Body of pancreas (tissue), 4 donors: Measurements from ENCODE around the gene GTF2H1. TPM values are rescaled to one million over a fixed set of nuclear protein-coding genes. Genes with fewer than 3 reads are reported as not detected.
"Not testable (repeated sequence)": the region's sequence is repeated elsewhere in the genome, so short reads cannot be mapped to it uniquely, and the experiment has no call there.

Experiments used
- ATAC-seq: fragments of 150-250 bp; one replicate; pipeline ENCODE4 v1.9.1; 2016
- DNase-seq, 4 donors: peaks; one replicate each; pipeline ENCODE4 v3.0.0-alpha.2; 2019
- H3K27ac ChIP-seq, 4 donors: fragments of 200-600 bp; sonication (generic); 1 replicate in 3 of 4; 2 replicates in 1 of 4; pipeline versions ENCODE4 v1.5.1 to v1.6.1; 2016 to 2019; ENCODE audit warnings: mild to moderate bottlenecking in 1 of 4, mixed read lengths in 1 of 4, moderate library complexity in 1 of 4
- H3K27me3 ChIP-seq, 2 donors: fragments of 200-600 bp; sonication (generic); one replicate each; pipeline ENCODE4 v1.6.0; 2016; ENCODE audit warnings: mild to moderate bottlenecking in 1 of 2
- H3K36me3 ChIP-seq, 2 donors: fragments of 200-600 bp; sonication (generic); replicated peaks in 1 of 2; 2 replicates each; pipeline ENCODE4 v1.5.1; 2016; ENCODE audit warnings: low read depth in 2 of 2; ENCODE audit not compliant: insufficient read depth in 1 of 2
- H3K4me1 ChIP-seq: fragments of 200-600 bp; sonication (generic); one replicate; pipeline ENCODE4 v1.6.0; 2016
- H3K4me3 ChIP-seq, 2 donors: fragments of 200-600 bp; sonication (generic); 1 replicate in 1 of 2; 2 replicates in 1 of 2; pipeline ENCODE4 v1.5.1; 2016 to 2019
- H3K9me3 ChIP-seq, 3 donors: fragments of 200-600 bp; sonication (generic); 1 replicate in 2 of 3; 2 replicates in 1 of 3; pipeline ENCODE4 v1.5.1; 2016
- CTCF ChIP-seq, 7 experiments: fragments of 450-650 bp in 4 of 7; fragments of 200-600 bp in 3 of 7; sonication (generic) in 3 of 7; IDR thresholded peaks; one replicate each; pipeline ENCODE4 v1.5.1; 2016 to 2019; ENCODE audit warnings: antibody characterized with exemption in 7 of 7
- POLR2A ChIP-seq, 3 donors: fragments of 450-650 bp; IDR thresholded peaks; one replicate each; pipeline ENCODE4 v1.6.1; 2016; ENCODE audit warnings: antibody characterized with exemption in 3 of 3, mild to moderate bottlenecking in 2 of 3
- WGBS, 2 donors: methylation state at CpG; one replicate each; pipeline ENCODE4 v1.1.5; 2017; 5-methylcytosine and 5-hydroxymethylcytosine counted together
- intact Hi-C: fragments of 100-400 bp; cut with DNase I; formaldehyde crosslinking; loops from one replicate; pipeline ENCODE4 v1.15.1; 2023
- total RNA-seq, 2 donors: library from RNA; depleted of rRNA; stranded (reverse); fragments of >200 nt; gene quantifications; one replicate each; pipeline ENCODE4 v1.1.0, GENCODE V29; 2016

GTF2H1 gene
- total RNA-seq, 2 donors from 2014 or later = 26.5 to 48.5 TPM

DNA sequence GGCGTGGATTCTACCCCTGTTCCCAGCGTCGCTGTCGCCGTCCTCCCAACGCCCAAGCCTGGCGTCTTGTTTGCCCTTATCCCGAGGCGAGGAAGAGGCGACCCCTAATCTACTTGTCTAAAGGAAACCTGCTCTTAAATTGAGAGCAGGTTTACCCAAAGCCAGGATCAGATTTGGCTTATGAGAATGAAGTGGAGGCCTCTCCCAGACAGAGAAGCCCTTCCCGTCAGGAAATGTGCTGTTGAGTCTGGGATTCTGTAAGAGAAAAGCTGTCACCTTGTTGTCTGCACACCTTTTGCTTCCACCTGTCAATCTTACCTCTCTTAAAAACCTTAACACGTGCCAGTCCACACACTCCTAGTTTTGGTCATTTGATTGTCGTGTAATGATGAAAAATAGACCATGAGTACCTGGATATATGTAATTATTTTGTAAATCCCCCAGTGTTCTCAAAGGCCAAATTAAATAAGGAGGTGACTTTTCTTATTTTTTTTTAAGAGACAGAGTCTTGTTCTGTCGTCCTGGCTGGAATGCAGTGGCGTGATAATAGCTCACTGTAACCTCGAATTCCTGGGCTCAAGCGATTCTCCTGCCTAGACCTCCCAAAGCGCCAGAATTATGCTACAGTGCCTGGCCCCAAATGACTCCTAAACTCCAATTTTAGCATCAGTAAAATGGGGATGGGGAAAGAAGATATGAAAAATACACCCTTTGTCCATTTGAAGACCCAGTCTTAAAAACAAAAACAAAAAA, 627 bp downstream of the GTF2H1 start:
- no peak for TF ChIP-seq CTCF (IDR thresholded peaks at IDR 0.05)
- TF ChIP-seq POLR2A (IDR thresholded peaks at IDR 0.05) = no peak
- H3K36me3 ChIP-seq = peaks cover 0 to 2% of the 10 kb centered on the region in 2 donors
- H3K9me3 ChIP-seq = no peaks in the 10 kb centered on the region
- intact Hi-C loops = loop anchor here (10.0 kb wide), 1 partner anchor 72 kb away; the partner anchor contains the start of gene LDHA
- H3K4me3 ChIP-seq = peak overlapping the region; percentile 58 to 72
- no peak for ATAC-seq
- H3K27ac ChIP-seq = peak overlapping the region; percentile 94 to 99 (median 98)
- no peaks in the 10 kb centered on the region for H3K27me3 ChIP-seq
- H3K4me1 ChIP-seq = peaks cover 39% of the 10 kb centered on the region
- 7 to 12% methylated on average over 12 to 18 of the region's 18 CpGs for WGBS, 2 donors
- DNase-seq = no peak

- not testable (repeated sequence) for DNase-seq, H3K27me3 ChIP-seq, H3K27ac ChIP-seq, H3K9me3 ChIP-seq, ATAC-seq, H3K4me3 ChIP-seq, H3K36me3 ChIP-seq
- peaks cover 39% of the 10 kb centered on the region for H3K4me1 ChIP-seq
- 90 to 91% methylated on average over 11 of the region's 11 CpGs for WGBS, 2 donors
- intact Hi-C loops = loop anchor here (10.0 kb wide), 1 partner anchor 71 kb away; the partner anchor contains the start of gene LDHA
Observed at GRCh38 chr11:18323881-18324280, 1.5 kb downstream of the GTF2H1 start.

GRCh38 chr11:18324381-18324780, 2.0 kb downstream of the GTF2H1 start:
- no peaks in the 10 kb centered on the region for H3K9me3 ChIP-seq
- no peak for ATAC-seq
- no peak for DNase-seq
- peaks cover 39% of the 10 kb centered on the region for H3K4me1 ChIP-seq
- peaks cover 0 to 5% of the 10 kb centered on the region in 2 donors for H3K36me3 ChIP-seq
- no peak overlapping the region for H3K27ac ChIP-seq
- H3K4me3 ChIP-seq = no peak overlapping the region
- WGBS, 2 donors = 76 to 81% methylated on average over 1 of the region's 1 CpG
- no peaks in the 10 kb centered on the region for H3K27me3 ChIP-seq
- intact Hi-C loops = loop anchor here (10.0 kb wide), 1 partner anchor 70 kb away; the partner anchor contains the start of gene LDHA
- TF ChIP-seq POLR2A (IDR thresholded peaks at IDR 0.05) (no peak), CTCF (IDR thresholded peaks at IDR 0.05) (no peak)

- Histone ChIP-seq H3K9me3 (no peaks in the 10 kb centered on the region), H3K4me1 (peaks cover 12% of the 10 kb centered on the region), H3K27me3 (no peaks in the 10 kb centered on the region), H3K27ac (no peak overlapping the region), H3K4me3 (no peak overlapping the region), H3K36me3 (peaks cover 6 to 11% of the 10 kb centered on the region in 2 donors)
- ATAC-seq (no peak), DNase-seq (no peak)
- WGBS, 2 donors = 61 to 74% methylated on average over 5 of the region's 5 CpGs
- TF ChIP-seq CTCF (IDR thresholded peaks at IDR 0.05) = no peak
- no peak for TF ChIP-seq POLR2A (IDR thresholded peaks at IDR 0.05)
- intact Hi-C loops = loop anchor here (10.0 kb wide), 1 partner anchor 65 kb away; the partner anchor contains the start of gene LDHA
Observed at GRCh38 chr11:18329196-18329870, 7.0 kb downstream of the GTF2H1 start.

DNA sequence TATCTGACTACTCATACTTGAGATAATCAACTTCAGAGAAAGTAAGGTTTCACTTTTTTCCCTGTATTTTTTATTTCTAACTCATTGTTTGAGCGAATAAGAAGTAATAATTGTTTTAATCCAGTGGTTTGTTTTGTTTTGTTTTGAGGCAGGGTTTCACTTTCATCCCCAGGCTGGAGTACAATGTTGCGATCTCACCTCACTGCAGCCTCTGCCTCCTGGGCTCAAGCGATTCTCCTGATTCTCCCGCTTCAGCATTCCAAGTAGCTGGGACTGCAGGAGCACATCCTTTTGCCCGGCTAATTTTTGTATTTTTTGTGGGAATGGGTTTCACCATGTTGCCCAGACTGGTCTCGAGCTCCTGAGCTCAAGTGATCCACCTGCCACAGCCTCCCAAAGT, 8.6 kb downstream of the GTF2H1 start:
- Histone ChIP-seq H3K4me3 (no peak overlapping the region), H3K27ac (no peak overlapping the region), H3K36me3 (peaks cover 9 to 15% of the 10 kb centered on the region in 2 donors), H3K9me3 (no peaks in the 10 kb centered on the region), H3K27me3 (no peaks in the 10 kb centered on the region), H3K4me1 (no peaks in the 10 kb centered on the region)
- 95 to 96% methylated on average over 6 of the region's 6 CpGs for WGBS, 2 donors
- intact Hi-C loops = no loop called here
- ATAC-seq (no peak), DNase-seq (no peak)
- TF ChIP-seq POLR2A (IDR thresholded peaks at IDR 0.05) = no peak
